GM12878 (cell line): ENCODE results near the gene PARP6.

Experiments used
- HDGF ChIP-seq: fragments of 450-650 bp; IDR thresholded peaks from 2 replicates; pipeline ENCODE4 v1.6.1; 2016; ENCODE audit warnings: antibody characterized with exemption
- MAX ChIP-seq: IDR thresholded peaks from 2 replicates; pipeline ENCODE4 v1.6.1; 2012; ENCODE audit warnings: low read depth, low read length, improper control_type of control experiment
- TAF1 ChIP-seq: IDR thresholded peaks from 2 replicates; pipeline ENCODE4 v1.6.1; 2011; ENCODE audit warnings: mild to moderate bottlenecking, low read depth, low read length, borderline replicate concordance

DNA sequence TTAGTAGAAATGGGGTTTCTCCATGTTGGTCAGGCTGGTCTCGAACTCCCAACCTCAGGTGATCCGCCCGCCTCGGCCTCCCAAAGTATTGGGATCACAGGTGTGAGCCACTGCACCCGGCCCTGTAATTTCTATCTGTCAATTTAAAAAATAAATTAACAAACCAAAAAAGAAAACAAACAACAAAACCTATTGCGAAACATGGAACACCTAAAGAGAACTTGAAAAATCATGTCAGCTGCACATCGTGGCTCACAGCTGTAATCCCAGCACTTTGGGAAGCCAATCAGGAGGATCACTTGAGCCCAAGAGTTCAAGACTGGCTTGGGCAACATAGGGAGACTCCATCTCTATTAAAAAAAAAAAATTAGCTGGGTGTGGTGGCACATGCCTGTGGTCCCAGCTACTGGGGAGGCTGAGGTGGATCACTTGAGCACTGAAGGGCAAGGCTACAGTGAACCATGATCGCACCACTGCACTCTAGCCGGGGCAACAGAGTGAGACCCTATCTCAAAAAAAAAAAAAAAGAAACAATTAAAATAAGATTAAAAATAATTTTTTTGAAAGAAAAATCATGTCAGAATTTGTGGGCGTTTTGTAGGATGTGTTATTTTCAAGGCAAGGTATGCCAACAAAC, 19.6 kb downstream of the PARP6 start:
- TF ChIP-seq MAX (no peak), TAF1 (no peak), HDGF (no peak)
